Effector memory CD8-positive, alpha-beta T cell (primary cell): ENCODE results near the gene OR6J1.

ENCODE experiments used
- ATAC-seq: fragments of 150-1000 bp; cut with Tn5 transposase; replicated peaks from 2 replicates; pipeline ENCODE4 v1.10.0; 2021; ENCODE audit warnings: mild to moderate bottlenecking, moderate library complexity
- DNase-seq, 3 experiments: peaks; one replicate each; pipeline ENCODE4 v3.0.0; 2021
- H3K27ac Mint-ChIP-seq, 2 donors: one replicate each; pipeline ENCODE4 v1.8.0; 2022; ENCODE audit warnings: mild to moderate bottlenecking in 2 of 2, mixed read lengths in 2 of 2, moderate library complexity in 2 of 2
- H3K27me3 Mint-ChIP-seq, 2 donors: one replicate each; pipeline ENCODE4 v1.8.0; 2022; ENCODE audit warnings: mixed read lengths in 2 of 2
- H3K36me3 Mint-ChIP-seq: one replicate; pipeline ENCODE4 v1.8.0; 2022; ENCODE audit warnings: mild to moderate bottlenecking, moderate library complexity, mixed read lengths; ENCODE audit not compliant: insufficient read depth
- H3K4me1 Mint-ChIP-seq, 2 donors: one replicate each; pipeline ENCODE4 v1.8.0; 2022; ENCODE audit warnings: low read depth in 2 of 2, mixed read lengths in 2 of 2
- H3K4me3 Mint-ChIP-seq, 2 donors: one replicate each; pipeline ENCODE4 v1.8.0; 2022; ENCODE audit warnings: mild to moderate bottlenecking in 2 of 2, mixed read lengths in 2 of 2, moderate library complexity in 2 of 2
- H3K9me3 Mint-ChIP-seq, 2 donors: one replicate each; pipeline ENCODE4 v1.8.0; 2022; ENCODE audit warnings: mixed read lengths in 2 of 2

OR6J1 gene

GRCh38 chr14:22666203-22666893 lies 22.2 kb upstream of the OR6J1 start:
- DNase-seq (no peak), ATAC-seq (no peak)
- H3K4me1 Mint-ChIP-seq, result no peaks in the 10 kb centered on the region
- H3K4me3 Mint-ChIP-seq, result no peak overlapping the region
- no peak overlapping the region for H3K27ac Mint-ChIP-seq
- H3K9me3 Mint-ChIP-seq, result no peaks in the 10 kb centered on the region
- H3K36me3 Mint-ChIP-seq, result no peaks in the 10 kb centered on the region
- no peaks in the 10 kb centered on the region for H3K27me3 Mint-ChIP-seq

GRCh38 chr14:22664261-22664660 lies 20.1 kb upstream of the OR6J1 start:
- H3K4me1 Mint-ChIP-seq, result no peaks in the 10 kb centered on the region
- H3K27me3 Mint-ChIP-seq, result no peaks in the 10 kb centered on the region
- DNase-seq (no peak), ATAC-seq (no peak)
- no peak overlapping the region for H3K27ac Mint-ChIP-seq
- no peak overlapping the region for H3K4me3 Mint-ChIP-seq
- no peaks in the 10 kb centered on the region for H3K36me3 Mint-ChIP-seq
- no peaks in the 10 kb centered on the region for H3K9me3 Mint-ChIP-seq

- H3K9me3 Mint-ChIP-seq, result no peaks in the 10 kb centered on the region
- no peak overlapping the region for H3K4me3 Mint-ChIP-seq
- H3K36me3 Mint-ChIP-seq, result no peaks in the 10 kb centered on the region
- H3K27ac Mint-ChIP-seq, result no peak overlapping the region
- H3K4me1 Mint-ChIP-seq, result no peaks in the 10 kb centered on the region
- H3K27me3 Mint-ChIP-seq, result no peaks in the 10 kb centered on the region
- ATAC-seq, result no peak
- DNase-seq, result no peak
Observed at GRCh38 chr14:22660654-22661053, 16.5 kb upstream of the OR6J1 start.

- H3K4me3 Mint-ChIP-seq, result no peak overlapping the region
- no peaks in the 10 kb centered on the region for H3K36me3 Mint-ChIP-seq
- no peaks in the 10 kb centered on the region for H3K27me3 Mint-ChIP-seq
- no peaks in the 10 kb centered on the region for H3K4me1 Mint-ChIP-seq
- no peak for DNase-seq
- H3K9me3 Mint-ChIP-seq, result no peaks in the 10 kb centered on the region
- H3K27ac Mint-ChIP-seq, result no peak overlapping the region
- no peak for ATAC-seq
Observed at GRCh38 chr14:22658946-22659345, 14.8 kb upstream of the OR6J1 start.

GRCh38 chr14:22657861-22658260 lies 13.7 kb upstream of the OR6J1 start:
- Mint-ChIP-seq H3K9me3 (no peaks in the 10 kb centered on the region), H3K4me1 (no peaks in the 10 kb centered on the region), H3K27ac (no peak overlapping the region), H3K4me3 (no peak overlapping the region), H3K27me3 (no peaks in the 10 kb centered on the region), H3K36me3 (no peaks in the 10 kb centered on the region)
- DNase-seq (no peak), ATAC-seq (no peak)

GRCh38 chr14:22656945-22657731 lies 13.0 kb upstream of the OR6J1 start:
- DNase-seq (no peak), ATAC-seq (no peak)
- peak overlapping the region in 1 of 2 donors; percentile 67 for H3K27ac Mint-ChIP-seq
- no peaks in the 10 kb centered on the region for H3K36me3 Mint-ChIP-seq
- no peak overlapping the region for H3K4me3 Mint-ChIP-seq
- H3K9me3 Mint-ChIP-seq, result no peaks in the 10 kb centered on the region
- H3K4me1 Mint-ChIP-seq, result no peaks in the 10 kb centered on the region
- H3K27me3 Mint-ChIP-seq, result no peaks in the 10 kb centered on the region

GRCh38 chr14:22656226-22656625 lies 12.1 kb upstream of the OR6J1 start:
- DNase-seq, result no peak
- Mint-ChIP-seq H3K36me3 (no peaks in the 10 kb centered on the region), H3K4me3 (no peak overlapping the region), H3K27me3 (no peaks in the 10 kb centered on the region), H3K4me1 (no peaks in the 10 kb centered on the region), H3K9me3 (no peaks in the 10 kb centered on the region), H3K27ac (peak overlapping the region in 1 of 2 donors; percentile 67)
- ATAC-seq, result no peak

- Mint-ChIP-seq H3K4me1 (no peaks in the 10 kb centered on the region), H3K27me3 (peaks cover 0 to 16% of the 10 kb centered on the region in 2 donors), H3K9me3 (no peaks in the 10 kb centered on the region), H3K36me3 (no peaks in the 10 kb centered on the region), H3K27ac (no peak overlapping the region), H3K4me3 (no peak overlapping the region)
- ATAC-seq (peak; percentile 87), DNase-seq (peak; percentile 31 to 45 (median 33))
Observed at GRCh38 chr14:22653012-22653621, 9.0 kb upstream of the OR6J1 start.

GRCh38 chr14:22651586-22651985 lies 7.4 kb upstream of the OR6J1 start:
- H3K4me3 Mint-ChIP-seq, result no peak overlapping the region
- H3K9me3 Mint-ChIP-seq, result no peaks in the 10 kb centered on the region
- H3K27me3 Mint-ChIP-seq, result peaks cover 0 to 16% of the 10 kb centered on the region in 2 donors
- H3K4me1 Mint-ChIP-seq, result no peaks in the 10 kb centered on the region
- no peaks in the 10 kb centered on the region for H3K36me3 Mint-ChIP-seq
- ATAC-seq, result no peak
- DNase-seq, result no peak
- H3K27ac Mint-ChIP-seq, result no peak overlapping the region

- ATAC-seq (no peak), DNase-seq (no peak)
- H3K36me3 Mint-ChIP-seq, result no peaks in the 10 kb centered on the region
- no peak overlapping the region for H3K27ac Mint-ChIP-seq
- H3K4me3 Mint-ChIP-seq, result no peak overlapping the region
- no peaks in the 10 kb centered on the region for H3K4me1 Mint-ChIP-seq
- no peaks in the 10 kb centered on the region for H3K9me3 Mint-ChIP-seq
- H3K27me3 Mint-ChIP-seq, result peaks cover 0 to 16% of the 10 kb centered on the region in 2 donors
Observed at GRCh38 chr14:22650960-22651521, 6.9 kb upstream of the OR6J1 start.

GRCh38 chr14:22650046-22650739 lies 6.0 kb upstream of the OR6J1 start:
- Mint-ChIP-seq H3K36me3 (no peaks in the 10 kb centered on the region), H3K4me1 (no peaks in the 10 kb centered on the region), H3K9me3 (no peaks in the 10 kb centered on the region), H3K4me3 (no peak overlapping the region), H3K27ac (no peak overlapping the region), H3K27me3 (peaks cover 0 to 16% of the 10 kb centered on the region in 2 donors)
- no peak for ATAC-seq
- DNase-seq, result no peak

- Mint-ChIP-seq H3K9me3 (no peaks in the 10 kb centered on the region), H3K4me3 (no peak overlapping the region), H3K36me3 (no peaks in the 10 kb centered on the region), H3K27me3 (peaks cover 10 to 25% of the 10 kb centered on the region in 2 donors), H3K4me1 (no peaks in the 10 kb centered on the region), H3K27ac (no peak overlapping the region)
- ATAC-seq (no peak), DNase-seq (no peak)
Observed at GRCh38 chr14:22648506-22648905, 4.4 kb upstream of the OR6J1 start.

GRCh38 chr14:22646570-22647254 lies 2.6 kb upstream of the OR6J1 start:
- H3K9me3 Mint-ChIP-seq, result no peaks in the 10 kb centered on the region
- no peak overlapping the region for H3K4me3 Mint-ChIP-seq
- no peak for DNase-seq
- ATAC-seq, result no peak
- no peak overlapping the region for H3K27ac Mint-ChIP-seq
- H3K36me3 Mint-ChIP-seq, result no peaks in the 10 kb centered on the region
- peaks cover 10 to 25% of the 10 kb centered on the region in 2 donors for H3K27me3 Mint-ChIP-seq
- no peaks in the 10 kb centered on the region for H3K4me1 Mint-ChIP-seq
